Transverse colon (tissue), 4 donors: ENCODE measurements around the gene SYMPK.

ENCODE experiments used
- POLR2A ChIP-seq: fragments of 450-650 bp; IDR thresholded peaks from one replicate; pipeline ENCODE4 v1.6.1; 2016; ENCODE audit warnings: antibody characterized with exemption, mild to moderate bottlenecking, moderate library complexity
- POLR2AphosphoS5 ChIP-seq, 3 donors: sonication (generic); formaldehyde crosslinking; IDR thresholded peaks; one replicate each; pipeline ENCODE4 v1.6.1; 2016; ENCODE audit warnings: antibody characterized with exemption in 3 of 3
- TF ChIP-seq, protein P1 (sequence below), 5 experiments: fragments of 200-600 bp in 3 of 5; fragments of 450-650 bp in 2 of 5; sonication (generic) in 3 of 5; IDR thresholded peaks; 1 replicate in 2 of 5; 2 replicates in 3 of 5; pipeline ENCODE4 v1.5.1; 2016 to 2017; ENCODE audit warnings: antibody characterized with exemption in 5 of 5, inconsistent platforms in 3 of 5, mild to moderate bottlenecking in 2 of 5, moderate library complexity in 1 of 5

- no peak for TF ChIP-seq POLR2AphosphoS5 (IDR thresholded peaks at IDR 0.05)
- TF ChIP-seq, protein P1, sequence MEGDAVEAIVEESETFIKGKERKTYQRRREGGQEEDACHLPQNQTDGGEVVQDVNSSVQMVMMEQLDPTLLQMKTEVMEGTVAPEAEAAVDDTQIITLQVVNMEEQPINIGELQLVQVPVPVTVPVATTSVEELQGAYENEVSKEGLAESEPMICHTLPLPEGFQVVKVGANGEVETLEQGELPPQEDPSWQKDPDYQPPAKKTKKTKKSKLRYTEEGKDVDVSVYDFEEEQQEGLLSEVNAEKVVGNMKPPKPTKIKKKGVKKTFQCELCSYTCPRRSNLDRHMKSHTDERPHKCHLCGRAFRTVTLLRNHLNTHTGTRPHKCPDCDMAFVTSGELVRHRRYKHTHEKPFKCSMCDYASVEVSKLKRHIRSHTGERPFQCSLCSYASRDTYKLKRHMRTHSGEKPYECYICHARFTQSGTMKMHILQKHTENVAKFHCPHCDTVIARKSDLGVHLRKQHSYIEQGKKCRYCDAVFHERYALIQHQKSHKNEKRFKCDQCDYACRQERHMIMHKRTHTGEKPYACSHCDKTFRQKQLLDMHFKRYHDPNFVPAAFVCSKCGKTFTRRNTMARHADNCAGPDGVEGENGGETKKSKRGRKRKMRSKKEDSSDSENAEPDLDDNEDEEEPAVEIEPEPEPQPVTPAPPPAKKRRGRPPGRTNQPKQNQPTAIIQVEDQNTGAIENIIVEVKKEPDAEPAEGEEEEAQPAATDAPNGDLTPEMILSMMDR (IDR thresholded peaks at IDR 0.05): no peak
- TF ChIP-seq POLR2A: no peak
Measured at GRCh38 chr19:45825917-45826893, 36.7 kb downstream of the SYMPK start.
